DLD1 (cell line): Measurements from ENCODE around the gene EVC2.

ENCODE experiments used
- in situ Hi-C: cut with HindIII; loops from 2 replicates; pipeline ENCODE4 v1.10.0; 2017; ENCODE audit warnings: low sequenced_read_pairs

The EVC2 gene

GRCh38 chr4:5571646-5572045 lies 136.7 kb downstream of the EVC2 start:
- in situ Hi-C loops, result no loop called here

- in situ Hi-C loops, result no loop called here
Measured at GRCh38 chr4:5569451-5569850, 138.9 kb downstream of the EVC2 start.

DNA sequence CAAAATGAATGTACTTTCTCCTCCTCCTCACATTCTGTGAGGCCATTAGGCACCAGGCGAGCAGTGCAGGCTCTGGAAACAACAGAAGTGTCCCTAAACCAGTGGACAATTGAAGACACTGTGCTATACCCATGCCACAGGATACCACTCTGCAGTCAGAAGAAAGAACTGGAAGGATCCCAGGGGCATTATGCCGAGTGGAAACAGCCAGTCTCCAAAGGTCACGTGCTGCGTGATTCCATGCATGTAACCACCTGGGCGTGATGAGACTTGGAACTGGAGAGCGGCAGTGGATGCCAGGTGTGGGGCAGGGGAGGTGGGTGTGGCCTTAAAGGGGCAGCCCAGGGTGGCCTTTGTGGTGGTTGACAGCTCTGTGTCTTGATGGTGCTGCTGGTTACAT lies 139.4 kb downstream of the EVC2 start:
- in situ Hi-C loops, result no loop called here

- in situ Hi-C loops, result no loop called here
Measured at GRCh38 chr4:5568336-5568735, 140.0 kb downstream of the EVC2 start.

DNA sequence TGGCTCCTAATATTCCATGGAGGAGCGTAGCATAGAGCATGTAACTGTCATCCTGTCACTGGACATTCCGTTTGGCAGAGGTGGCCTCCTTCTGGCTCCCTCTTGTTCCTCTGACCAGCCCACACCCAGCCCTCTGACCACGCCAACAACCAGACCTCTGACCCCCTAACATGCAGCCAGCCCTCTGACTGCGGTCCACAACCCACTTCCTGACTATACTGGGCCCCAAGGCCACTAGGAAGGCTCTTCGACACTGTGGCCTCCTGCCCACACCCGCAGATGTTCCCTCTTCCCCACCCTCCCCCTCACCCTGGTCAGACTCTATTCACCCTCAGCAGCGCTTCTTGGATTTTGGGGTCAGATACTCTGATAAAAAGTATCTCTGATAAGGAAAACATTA lies 141.4 kb downstream of the EVC2 start:
- in situ Hi-C loops, result no loop called here

DNA sequence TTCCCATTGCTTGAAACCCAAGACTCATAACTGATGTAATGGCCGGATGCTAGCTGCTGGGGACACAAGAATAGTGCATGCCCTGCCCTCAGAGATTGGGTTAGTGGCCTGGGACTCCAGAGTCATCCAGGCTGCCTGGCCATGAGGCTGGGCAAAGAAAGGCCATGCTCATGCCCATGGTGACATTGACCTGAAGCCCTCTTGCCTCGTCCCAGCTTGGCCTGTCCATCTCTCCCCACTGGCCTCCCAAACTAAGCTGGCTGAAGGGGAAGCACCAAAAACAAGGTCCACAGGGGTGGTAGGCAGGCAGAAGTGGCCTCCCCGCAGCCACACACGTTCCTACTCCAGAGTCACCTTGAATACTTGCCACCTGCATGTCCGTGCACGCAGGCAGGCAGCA lies 141.8 kb downstream of the EVC2 start:
- in situ Hi-C loops, result no loop called here

DNA sequence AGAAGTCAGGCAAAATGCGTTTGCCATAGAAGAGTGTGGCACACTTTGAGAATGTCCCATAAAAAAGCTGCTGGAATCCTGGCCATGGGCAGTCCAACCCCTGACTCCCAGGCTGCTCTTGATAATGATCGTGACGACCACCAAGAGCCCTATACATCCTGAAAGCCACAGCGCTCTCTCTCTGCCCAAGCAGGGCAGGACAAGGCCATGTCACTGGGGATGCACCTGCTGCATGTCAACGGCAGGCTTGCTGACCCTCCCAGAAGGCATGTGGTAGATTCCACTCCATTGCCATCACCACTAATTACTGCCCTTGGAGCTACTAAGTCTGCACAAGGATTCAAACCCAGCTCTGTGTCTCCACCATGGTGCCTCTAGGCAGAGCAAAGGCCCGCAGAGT lies 144.5 kb downstream of the EVC2 start:
- in situ Hi-C loops, result no loop called here

- in situ Hi-C loops, result no loop called here
Measured at GRCh38 chr4:5562476-5562875, 145.9 kb downstream of the EVC2 start.

- in situ Hi-C loops, result no loop called here
Measured at GRCh38 chr4:5561286-5561685, 147.1 kb downstream of the EVC2 start.

- in situ Hi-C loops, result no loop called here
Measured at GRCh38 chr4:5558502-5558901, 149.9 kb downstream of the EVC2 start.

DNA sequence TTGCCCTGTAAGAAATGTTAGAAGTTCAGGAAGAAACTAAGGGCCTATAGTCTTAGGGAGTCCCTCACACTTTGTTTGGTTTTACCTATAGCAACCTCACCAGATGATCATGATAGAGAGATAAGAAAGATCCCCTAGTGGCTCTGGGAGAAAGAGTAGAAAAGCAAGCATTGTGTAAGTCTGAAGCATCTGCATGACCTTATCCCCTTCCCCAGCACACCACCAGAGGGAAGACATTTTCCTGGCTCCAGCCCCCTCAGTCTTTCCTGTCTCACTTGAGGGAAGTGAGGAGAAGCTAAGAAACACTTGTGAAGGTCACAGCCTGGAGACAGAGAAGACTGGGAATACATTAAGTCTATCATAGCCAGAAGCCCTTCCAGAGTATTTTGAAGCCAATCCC lies 154.0 kb downstream of the EVC2 start:
- in situ Hi-C loops, result no loop called here

- in situ Hi-C loops, result no loop called here
Measured at GRCh38 chr4:5553801-5554200, 154.6 kb downstream of the EVC2 start.

DNA sequence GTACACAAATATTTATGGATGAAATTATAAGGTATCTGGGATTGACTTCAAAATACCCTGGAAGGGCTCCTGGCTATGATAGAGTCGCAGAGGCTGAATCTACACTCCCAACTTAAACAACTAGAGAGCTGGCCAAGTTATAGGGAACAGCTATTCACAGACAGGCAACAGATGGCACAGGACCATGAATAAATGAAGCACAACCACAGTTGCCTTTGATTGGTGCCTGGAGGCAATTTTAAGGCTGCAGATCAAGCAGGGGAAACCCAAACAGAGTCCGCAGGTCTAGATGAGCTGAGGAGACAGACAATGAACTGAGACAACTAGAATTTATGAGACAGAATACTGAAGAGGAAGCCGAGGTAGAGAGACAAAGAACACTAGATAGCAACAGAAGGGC lies 155.9 kb downstream of the EVC2 start:
- in situ Hi-C loops, result no loop called here

GRCh38 chr4:5547651-5548249 lies 160.6 kb downstream of the EVC2 start:
- in situ Hi-C loops, result no loop called here

DNA sequence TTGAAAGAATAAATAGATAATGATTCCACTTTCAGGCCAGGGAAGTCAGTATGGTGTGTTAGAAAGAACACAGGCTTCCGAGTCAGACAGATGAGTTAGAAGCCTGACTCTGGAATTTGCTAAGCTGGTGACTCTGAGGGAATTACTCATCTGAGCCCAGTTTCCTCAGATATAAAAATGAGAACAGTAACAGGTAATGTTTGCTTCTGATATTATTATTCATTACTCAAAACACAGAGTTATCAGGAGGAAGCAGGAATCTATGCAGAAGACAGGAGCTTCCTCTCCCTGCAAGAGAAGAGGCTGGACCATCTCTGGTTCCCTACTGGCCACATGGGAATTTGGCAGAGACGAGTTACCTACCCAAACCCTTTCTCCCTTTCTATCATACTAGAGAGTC lies 163.1 kb downstream of the EVC2 start:
- in situ Hi-C loops, result no loop called here

DNA sequence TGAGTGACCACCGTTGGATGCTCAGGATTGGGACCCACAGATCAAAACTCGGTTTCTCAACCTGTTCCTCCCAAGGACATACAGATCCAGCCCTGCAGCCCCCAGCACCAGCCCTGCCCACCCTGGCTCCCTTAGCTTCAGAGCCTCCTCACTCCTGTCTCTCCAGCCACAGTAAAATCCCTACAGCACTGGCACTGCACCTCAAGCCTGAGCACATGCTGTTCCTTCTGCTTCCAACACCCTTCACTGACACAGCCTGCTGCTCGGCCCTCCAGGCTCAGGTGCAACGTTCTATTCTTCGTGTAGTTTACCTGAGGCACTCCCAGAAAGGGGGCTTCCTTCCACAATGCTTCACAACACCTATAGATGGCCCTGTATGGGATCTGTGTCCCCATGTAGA lies 163.6 kb downstream of the EVC2 start:
- in situ Hi-C loops, result no loop called here

GRCh38 chr4:5543681-5544080 lies 164.7 kb downstream of the EVC2 start:
- in situ Hi-C loops, result no loop called here

DNA sequence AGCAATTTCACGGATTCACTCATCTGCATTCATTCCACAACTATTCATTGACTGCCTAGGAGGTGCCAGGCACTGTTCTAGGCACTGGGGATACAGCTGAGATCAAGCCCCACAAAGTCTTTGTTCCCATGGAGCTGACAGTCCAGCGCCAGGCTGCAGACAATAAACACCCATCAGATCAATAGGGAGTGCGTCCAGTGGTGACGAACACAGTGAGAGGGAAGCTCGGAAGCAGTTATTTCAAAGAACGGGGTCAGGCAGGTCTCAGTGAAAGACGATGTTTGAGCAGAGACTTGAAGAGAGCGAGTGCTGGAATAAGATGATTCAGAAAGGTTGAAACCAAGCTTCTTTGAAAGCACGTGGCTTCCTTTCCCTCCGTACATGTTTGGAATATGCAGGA lies 167.2 kb downstream of the EVC2 start:
- in situ Hi-C loops, result no loop called here

- in situ Hi-C loops, result no loop called here
Measured at GRCh38 chr4:5539584-5539983, 168.8 kb downstream of the EVC2 start.

DNA sequence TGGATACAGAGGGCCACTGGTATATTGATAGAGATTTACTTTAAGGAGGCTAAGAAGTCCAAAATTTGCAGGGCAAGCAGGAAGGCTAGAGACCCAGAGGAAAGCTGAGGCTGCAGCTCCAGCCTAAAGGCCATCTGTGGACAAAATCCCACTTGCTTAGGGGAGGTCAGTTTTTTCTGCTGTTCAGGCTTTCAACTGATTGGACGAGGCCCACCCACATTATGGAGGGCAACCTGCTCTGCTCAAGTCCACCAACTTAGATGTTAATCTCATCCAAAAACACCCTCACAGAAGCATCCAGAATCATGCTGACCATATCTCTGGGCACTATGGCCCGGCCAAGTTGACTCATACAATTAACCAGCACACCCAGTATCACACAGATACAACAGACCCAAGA lies 176.3 kb downstream of the EVC2 start:
- in situ Hi-C loops, result no loop called here

DNA sequence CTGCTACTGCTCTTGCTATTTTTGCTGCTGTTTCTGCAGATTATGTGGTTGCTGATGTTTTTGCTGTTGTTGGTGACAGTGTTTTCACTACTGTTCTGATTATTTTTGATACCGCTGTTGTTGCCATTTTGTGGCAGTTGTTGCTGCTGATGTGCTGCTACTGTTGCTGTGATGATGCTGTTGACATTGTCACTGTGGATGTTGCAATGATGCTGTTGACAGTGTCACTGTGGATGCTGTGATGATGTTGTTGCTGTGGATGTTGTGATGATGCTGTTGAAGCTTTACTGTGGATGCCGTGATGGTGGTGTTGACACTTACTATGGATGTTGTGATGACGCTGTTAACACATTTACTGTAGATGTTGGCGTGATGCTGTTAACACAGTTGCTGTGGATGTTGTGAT lies 180.3 kb downstream of the EVC2 start:
- in situ Hi-C loops, result no loop called here

GRCh38 chr4:5527211-5527610 lies 181.1 kb downstream of the EVC2 start:
- in situ Hi-C loops, result no loop called here

- in situ Hi-C loops, result no loop called here
Measured at GRCh38 chr4:5526080-5526846, 182.1 kb downstream of the EVC2 start.
